SK-MEL-5 (cell line): ENCODE data around the gene FGF12. TPM values are rescaled to one million over a fixed set of nuclear protein-coding genes. Genes with fewer than 3 reads are reported as not detected.

Experiments
- DNase-seq: peaks from one replicate; pipeline ENCODE4 v3.0.0-alpha.2; 2016; ENCODE audit warnings: low read depth, low spot score
- in situ Hi-C: cut with HindIII; loops from 2 replicates; pipeline ENCODE4 v1.10.0; 2016; ENCODE audit warnings: low sequenced_read_pairs, high pct_unique_total_duplicates, low pct_unique_long_range_greater_than_20kb
- total RNA-seq: library from RNA; depleted of rRNA; stranded (reverse); fragments of >200 nt; shearing (Covaris generic); gene quantifications from 2 replicates; pipeline ENCODE4 v1.2.3, GENCODE V29; 2014

FGF12 gene
- total RNA-seq, 1 experiment from 2014 or later = 32.5 TPM

DNA sequence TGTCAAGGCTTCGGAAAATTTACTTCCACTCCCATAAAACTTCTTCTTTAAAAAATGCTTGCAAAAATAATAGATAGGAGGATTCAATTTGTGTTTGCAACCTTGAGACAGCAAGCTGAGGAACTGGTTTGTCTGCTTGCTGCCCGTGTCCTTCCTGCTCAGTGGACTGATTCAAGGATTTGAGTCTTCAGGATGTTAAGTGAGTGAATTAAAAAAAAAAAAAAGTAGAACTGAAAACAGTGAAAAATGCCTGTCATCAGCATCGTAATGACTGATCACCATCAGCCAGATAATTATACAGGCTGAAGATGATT, 453.7 kb downstream of the FGF12 start:
- in situ Hi-C loops = no loop called here
- no peak for DNase-seq

DNA sequence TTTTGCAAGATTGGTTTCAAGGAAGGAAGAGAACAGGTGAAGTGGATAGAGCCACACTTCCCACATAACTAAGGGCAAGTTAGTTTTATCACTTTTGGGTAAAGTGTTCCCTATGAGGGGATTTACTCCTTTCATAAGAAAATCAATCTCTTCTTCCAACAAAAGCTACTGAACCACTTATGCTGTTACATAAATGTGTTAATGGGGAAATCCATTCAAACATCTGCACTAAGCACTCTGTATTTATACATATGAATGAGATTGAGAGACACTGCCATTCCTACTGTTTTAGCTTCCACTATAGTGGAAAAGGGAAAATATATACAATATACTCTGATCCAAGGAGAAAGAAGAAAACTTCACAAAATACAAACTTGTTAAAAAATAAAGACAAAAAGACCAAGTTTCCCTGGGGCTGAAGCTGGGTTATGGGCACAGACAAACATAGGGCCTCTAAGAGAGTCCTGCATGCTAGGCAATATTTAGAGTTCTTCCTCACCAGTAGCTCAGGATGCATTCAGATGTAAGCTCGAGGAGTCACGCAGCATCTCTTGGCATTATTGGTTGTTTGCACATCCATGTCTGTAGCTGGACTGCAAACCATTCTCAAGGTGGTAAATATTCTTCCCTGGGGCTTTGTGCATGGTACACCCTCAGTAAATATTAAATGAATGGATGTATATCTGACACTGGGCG, 454.2 kb downstream of the FGF12 start:
- no peak for DNase-seq
- in situ Hi-C loops = no loop called here

DNA sequence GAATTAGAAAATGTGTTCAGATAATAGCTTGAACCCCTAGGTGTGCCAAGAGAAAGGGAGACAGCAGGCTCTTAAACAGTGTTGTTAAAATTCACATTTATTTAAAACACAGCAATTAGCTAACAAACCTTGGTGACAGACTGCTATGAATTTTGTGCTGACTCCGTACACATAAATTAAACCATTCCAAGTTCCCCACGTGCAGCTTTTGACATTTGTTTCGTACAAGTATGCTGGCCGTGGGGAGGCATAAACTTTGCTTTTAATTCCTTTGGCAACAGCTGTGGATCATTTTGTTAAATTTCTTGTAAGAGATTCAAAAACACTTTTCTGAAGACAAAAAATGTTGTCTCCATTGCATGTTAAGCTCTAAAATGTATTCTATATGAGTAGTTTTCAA, 465.3 kb downstream of the FGF12 start:
- no peak for DNase-seq
- in situ Hi-C loops = no loop called here

DNA sequence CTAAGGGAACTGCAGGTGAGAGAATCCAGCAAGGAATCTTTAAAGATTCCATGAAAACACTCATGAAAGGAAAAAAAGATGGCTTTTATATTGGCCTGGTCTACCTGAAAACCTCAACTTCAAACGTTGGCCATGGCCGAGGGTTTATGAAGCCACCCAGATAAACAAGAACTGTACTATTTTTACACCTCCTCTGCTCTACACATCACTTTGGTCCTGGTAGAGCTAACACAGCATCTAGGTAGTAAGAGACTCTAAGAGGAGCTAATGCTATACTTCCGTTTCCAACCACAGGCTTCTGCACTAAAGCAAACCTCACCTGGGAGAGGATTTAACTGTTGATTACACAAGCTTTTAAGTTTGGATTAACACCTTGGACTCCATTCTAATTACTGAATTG, 466.2 kb downstream of the FGF12 start:
- DNase-seq = no peak
- in situ Hi-C loops = no loop called here

DNA sequence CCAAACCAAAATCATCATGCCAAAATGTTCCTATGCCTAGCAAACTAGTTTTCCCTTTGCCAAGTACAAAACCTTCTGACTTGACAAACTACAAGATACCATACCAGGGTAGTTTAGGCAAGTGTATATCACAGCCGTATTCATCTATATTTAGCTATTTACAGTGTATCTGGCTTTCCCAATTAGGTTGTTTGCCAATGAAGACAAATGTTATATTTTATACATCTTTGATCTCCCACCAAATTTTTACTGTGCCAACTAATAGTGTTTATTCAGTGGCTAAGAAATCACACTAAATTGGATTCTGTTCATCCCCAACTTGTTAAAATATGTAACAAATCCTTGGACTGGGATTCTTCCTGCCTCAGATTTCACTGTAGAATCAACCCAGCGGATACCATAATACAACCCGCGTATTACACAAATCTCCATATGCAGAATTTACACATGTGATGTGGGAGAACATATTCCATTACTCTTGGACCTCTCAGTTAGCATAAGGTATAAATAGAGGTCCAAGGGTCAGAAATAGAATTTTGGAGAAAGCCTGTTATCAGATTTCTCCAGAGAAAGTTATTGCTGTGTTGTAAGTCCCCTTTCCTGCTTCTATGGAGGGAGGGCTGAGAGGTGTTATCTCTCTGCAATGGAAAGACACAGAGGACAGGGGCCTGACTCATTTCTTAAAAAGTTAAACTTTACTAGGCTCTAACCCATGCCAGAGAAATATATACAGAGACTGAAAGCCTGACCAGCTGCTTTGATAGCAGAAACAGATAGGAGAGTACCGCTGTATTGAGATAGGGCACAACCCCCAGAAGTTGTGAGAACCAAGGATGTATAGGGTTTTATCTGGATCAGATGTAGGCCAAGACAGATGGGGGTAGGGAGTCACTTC, 467.0 kb downstream of the FGF12 start:
- in situ Hi-C loops = no loop called here
- DNase-seq = no peak

DNA sequence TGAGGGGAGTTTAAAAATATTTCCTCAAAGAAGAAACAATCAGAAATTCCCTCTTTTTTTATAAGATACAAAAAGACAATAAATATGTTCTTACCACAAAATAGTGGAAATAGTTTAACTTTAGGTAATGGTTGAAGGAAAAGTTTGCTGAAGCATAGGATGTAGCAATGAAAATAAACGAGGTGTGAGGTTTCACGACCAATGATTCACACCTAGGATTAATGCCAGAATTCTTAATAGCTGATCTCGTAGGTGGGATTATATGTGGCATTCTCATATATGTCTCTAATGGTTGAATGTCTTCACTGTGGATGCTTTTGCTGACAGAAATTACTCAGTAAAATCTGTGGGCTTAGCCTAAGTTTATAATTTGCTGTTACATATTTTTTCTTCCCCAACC, 467.7 kb downstream of the FGF12 start:
- in situ Hi-C loops = no loop called here
- DNase-seq = no peak

DNA sequence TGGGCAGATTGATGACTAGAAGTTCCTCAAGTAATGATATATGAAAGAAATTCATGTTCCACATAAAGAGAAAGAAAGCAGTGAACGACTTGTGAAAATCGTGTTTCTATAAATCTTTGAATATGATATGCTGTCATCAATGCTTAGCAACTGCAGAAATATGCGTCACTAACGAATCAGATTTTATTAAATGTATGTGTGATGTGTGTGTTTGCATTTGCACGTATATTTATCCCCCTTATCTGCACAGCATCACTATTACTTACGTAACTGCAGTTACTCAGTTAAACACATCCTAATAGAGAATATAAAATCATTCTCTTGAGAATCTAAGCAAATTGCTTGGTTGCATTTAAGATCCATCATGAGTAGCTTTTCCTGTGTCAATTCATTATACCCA, 468.6 kb downstream of the FGF12 start:
- in situ Hi-C loops = no loop called here
- DNase-seq = no peak

DNA sequence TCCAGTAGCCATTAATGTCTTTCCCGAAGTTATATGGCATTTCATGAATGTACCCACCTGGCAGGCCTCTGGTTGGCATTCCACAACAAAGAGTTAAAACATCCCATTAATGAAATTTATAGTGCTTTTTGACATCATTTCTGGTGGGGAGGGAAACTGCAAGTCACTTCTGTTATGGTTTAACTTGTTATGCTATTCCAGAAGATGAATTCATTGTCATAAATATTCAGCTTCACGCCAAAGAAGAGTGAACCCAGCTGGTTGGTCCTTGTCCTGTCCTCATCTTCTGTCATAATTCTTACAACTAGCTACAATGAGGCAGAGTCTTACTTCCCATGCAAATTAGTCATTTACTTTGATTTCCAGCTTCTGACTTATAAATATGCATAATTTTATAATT, 471.5 kb downstream of the FGF12 start:
- no peak for DNase-seq
- in situ Hi-C loops = no loop called here

DNA sequence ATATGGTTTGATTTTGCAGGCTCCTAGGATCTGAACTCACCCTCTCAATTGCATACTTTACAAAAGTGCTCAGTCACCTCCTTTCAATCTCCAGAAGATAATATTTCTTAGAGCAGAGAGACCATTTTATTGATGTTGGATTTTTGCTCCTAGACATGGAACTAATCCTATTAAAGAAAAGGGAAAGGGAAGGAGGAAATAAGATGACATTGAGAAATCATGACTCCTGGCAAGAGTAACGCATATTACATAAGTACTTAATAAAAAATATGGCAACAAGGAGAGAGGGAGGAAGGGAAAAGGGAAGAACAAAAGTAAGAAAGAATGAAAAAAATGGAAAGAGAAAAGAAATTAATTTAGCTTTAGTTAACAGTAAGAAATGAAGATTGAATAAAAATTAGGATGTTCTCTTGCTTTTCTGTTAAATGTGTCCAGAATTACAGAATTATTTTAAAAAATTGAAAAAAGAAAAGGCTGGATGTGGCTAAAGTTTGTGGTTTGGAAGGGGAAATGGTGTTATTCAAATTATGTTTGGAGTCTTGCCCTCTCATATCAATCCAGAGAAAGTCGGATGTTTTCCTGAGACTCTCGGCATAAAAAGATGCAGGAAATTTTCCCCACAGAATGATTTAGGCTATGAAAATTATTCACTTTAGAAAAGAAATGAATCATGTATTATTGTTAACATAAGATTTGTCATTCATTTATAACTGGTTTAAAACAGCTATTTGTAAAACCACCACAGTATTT, 474.0 kb downstream of the FGF12 start:
- no peak for DNase-seq
- in situ Hi-C loops = no loop called here

DNA sequence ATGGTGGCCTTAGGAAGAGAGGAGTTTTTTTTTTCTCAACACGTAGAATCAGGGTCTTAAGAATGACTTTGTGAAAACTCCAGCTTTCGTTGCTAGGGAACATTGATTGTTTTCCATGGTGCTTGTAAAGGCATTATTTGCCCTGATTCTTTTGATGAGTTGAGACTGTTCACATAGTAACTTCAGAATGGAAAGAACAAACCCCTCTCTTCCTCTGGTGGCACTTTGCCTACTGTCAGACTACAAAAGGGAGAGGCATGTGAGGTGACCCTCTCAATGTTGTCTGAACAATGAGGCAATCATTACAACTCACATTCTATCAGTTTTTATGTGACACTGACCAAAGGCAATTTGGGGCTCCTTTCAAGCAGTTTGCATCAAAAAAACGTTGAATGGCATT, 477.8 kb downstream of the FGF12 start:
- no peak for DNase-seq
- in situ Hi-C loops = no loop called here

DNA sequence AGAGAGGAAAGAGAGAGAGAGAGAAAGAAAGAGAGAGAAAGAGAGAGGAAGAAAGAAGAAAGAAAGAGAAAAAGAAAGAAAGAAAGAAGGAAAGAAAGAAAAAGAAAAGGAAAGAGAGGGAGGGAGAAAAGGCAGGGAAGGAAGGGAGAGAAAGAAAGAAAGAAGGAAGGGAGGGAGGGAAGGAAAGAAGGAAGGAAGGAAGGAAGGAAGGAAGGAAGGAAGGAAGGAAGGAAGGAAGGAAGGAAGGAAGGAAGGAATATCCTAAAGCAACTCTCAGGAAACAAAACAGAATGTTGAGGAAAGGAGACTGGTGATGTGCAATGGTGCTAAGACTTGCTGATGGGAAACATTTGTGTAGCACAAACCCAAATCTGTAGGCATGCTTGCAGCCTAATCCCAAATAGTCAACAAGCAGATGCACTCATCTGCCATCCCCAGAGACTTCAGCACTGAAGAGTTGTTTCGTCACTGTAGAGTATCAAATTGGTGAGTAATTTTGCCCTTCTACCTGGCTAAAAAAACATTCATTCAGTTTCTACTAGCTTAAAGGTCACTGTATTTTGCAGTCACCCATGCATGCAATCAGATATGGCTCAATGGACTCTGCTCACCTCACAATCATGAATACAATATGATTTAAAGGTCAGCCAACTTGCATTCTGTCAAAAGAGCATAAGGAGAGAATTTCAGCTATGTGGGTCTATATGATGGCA, 480.3 kb downstream of the FGF12 start:
- no peak for DNase-seq
- in situ Hi-C loops = no loop called here

DNA sequence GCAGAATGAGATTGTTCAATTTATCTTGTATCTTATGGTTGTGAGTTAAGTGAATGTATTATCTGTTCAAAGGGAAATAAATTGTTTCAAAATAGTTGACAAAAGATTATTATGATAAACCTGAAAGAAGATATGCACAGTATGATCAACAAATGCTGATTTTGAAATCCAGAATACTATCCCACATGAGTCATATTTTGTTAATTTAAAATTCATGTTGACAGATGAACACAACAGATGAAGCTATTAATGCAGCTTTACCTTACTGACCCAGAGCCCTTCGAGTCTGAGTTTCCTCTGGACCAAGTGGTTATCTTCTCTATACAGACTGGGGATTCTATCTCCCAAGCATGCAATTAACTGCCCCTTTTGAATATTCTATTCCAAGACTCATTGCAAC, 482.8 kb downstream of the FGF12 start:
- in situ Hi-C loops = no loop called here
- DNase-seq = no peak

DNA sequence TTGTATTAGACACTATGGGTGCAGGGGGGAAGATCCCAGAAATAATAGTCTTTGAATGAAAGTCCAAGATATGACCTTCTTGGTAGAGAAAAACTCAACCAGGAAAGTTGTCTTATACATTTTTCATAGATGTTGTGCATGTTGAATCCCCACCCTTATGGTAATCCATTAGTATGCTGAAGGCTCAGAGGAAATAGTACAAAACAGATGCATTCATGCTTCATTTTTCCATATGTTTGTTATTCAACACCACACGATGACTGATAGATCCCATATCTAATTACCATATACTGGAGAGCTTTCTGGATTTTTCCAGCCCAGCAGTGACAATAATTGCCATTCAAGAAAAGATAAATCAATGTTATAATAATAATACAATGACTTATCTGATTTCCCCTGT, 487.4 kb downstream of the FGF12 start:
- in situ Hi-C loops = no loop called here

DNA sequence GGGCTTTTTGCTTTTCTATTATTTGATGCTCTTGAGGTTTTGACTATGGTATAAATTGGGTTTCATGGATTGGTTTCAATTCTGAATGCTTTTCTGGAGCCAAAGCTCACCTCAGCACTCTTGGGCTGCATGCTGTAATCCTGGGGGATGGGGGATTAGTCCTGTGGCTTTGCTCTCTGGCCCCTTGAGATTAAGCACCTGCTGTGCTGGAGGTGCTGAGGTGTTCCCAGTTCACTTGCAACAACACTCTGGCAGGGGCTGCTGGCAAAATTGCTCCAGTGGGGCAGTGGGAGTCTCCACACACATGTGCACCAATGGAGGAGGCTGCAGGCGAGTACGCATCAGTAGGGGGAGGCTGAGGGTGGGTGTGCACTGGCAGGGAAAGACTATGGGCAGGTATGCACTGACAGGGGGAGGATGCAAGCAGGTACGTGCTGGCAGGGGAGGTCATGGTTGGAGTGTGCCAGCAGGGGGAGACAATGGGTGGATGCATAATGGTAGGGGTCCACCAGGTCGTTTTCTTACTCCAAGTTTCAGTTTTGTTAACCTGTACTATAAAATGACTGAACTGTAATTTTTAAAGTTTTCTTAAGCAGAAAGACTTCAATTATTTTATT, 489.2 kb downstream of the FGF12 start:
- peak; percentile 15 for DNase-seq
- in situ Hi-C loops = no loop called here

More for the DNA sequence above, 487.4 kb downstream of the FGF12 start:
- no peak for DNase-seq

DNA sequence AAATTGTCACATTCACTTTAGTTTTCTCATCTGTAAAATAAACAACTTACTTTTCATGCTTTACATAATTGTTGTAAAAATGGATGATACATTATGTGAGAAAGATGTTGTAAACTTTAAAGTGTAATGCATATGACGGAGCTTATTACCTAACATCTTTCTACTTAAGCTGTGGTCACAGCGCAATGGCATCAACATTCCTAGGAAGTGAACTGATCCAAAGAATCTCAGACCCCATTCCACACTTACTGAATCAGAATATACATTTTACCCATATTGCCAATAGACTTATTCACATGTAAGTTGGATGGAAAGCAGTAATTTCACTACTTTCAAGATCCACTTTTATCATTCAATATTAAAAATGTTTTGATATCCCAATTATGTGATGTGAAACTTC, 497.5 kb downstream of the FGF12 start:
- DNase-seq = no peak
- in situ Hi-C loops = no loop called here

DNA sequence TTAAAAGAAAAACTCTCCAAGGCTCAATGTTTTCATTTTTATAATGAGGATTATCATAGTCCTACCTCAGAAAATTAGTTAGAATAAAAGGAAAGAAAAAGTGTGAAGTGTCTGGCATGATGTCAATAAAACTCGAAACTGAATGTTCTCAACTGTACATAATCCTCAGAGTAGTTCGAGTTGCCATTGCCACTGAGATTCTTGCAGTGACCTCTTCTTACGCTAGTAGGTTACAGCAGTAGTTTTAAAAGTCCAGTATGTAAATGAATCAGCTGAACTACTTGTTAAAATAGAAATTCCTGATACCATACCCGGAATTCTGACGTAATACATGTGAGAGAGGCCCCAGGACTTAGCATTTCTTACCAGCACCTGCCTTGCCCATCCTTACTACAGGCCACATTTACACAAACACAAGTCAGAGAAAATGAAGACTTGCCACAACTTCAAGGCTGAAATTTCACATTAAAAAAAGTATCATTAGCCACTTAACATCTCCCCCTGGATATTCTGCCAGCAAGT, 502.6 kb downstream of the FGF12 start:
- DNase-seq = no peak

DNA sequence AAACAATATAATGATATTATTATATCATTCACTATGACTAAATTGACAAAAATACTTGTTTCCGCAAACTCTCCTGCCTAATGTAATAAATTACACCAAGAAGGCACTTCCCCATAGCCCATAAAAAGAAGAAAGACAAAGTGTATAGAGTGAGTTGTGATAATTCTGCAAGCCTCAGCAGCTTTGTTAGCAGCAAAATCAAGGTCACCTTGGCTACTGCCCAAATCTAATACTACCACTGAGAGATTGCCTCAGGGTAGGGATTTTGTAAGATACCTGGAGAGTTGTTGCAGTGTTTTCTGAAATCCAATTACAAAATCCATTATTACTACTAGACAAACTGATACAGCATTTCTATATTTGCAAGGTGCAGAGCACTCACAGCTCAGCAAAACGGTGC, 503.5 kb downstream of the FGF12 start:
- DNase-seq = no peak
- in situ Hi-C loops = no loop called here

More for the DNA sequence above, 502.6 kb downstream of the FGF12 start:
- in situ Hi-C loops = no loop called here
